GM18909 (cell line): ENCODE measurements around the gene KCNMB2.
"Not testable (repeated sequence)": the region's sequence is repeated elsewhere in the genome, so short reads cannot be mapped to it uniquely, and the experiment has no call there.

Experiments
- ATAC-seq: cut with Tn5 transposase; IDR thresholded peaks from one replicate; pipeline ENCODE4 v1.9.1; 2021; ENCODE audit warnings: mild to moderate bottlenecking; ENCODE audit not compliant: unreplicated experiment, poor library complexity

The KCNMB2 gene

GRCh38 chr3:178743297-178743696 lies 207.1 kb downstream of the KCNMB2 start:
- ATAC-seq, result no peak

GRCh38 chr3:178745861-178746655 lies 209.8 kb downstream of the KCNMB2 start:
- ATAC-seq, result not testable (repeated sequence)

- ATAC-seq, result no peak
Observed at GRCh38 chr3:178748874-178749273, 212.6 kb downstream of the KCNMB2 start.

- ATAC-seq, result no peak
Observed at GRCh38 chr3:178749471-178749870, 213.2 kb downstream of the KCNMB2 start.

GRCh38 chr3:178750639-178751300 lies 214.5 kb downstream of the KCNMB2 start:
- no peak for ATAC-seq

GRCh38 chr3:178752843-178753242 lies 216.6 kb downstream of the KCNMB2 start:
- no peak for ATAC-seq

GRCh38 chr3:178754852-178755510 lies 218.7 kb downstream of the KCNMB2 start:
- no peak for ATAC-seq

GRCh38 chr3:178761024-178761423 lies 224.8 kb downstream of the KCNMB2 start:
- no peak for ATAC-seq

GRCh38 chr3:178761461-178761860 lies 225.2 kb downstream of the KCNMB2 start:
- no peak for ATAC-seq

GRCh38 chr3:178762385-178762784 lies 226.1 kb downstream of the KCNMB2 start:
- ATAC-seq, result no peak

GRCh38 chr3:178765472-178765871 lies 229.2 kb downstream of the KCNMB2 start:
- no peak for ATAC-seq

- no peak for ATAC-seq
Observed at GRCh38 chr3:178767581-178767980, 231.3 kb downstream of the KCNMB2 start.

- ATAC-seq, result peak; percentile 70
Observed at GRCh38 chr3:178768072-178768864, 232.0 kb downstream of the KCNMB2 start.

- ATAC-seq, result no peak
Observed at GRCh38 chr3:178771511-178771910, 235.3 kb downstream of the KCNMB2 start.

- ATAC-seq, result no peak
Observed at GRCh38 chr3:178772746-178773145, 236.5 kb downstream of the KCNMB2 start.

GRCh38 chr3:178773358-178773757 lies 237.1 kb downstream of the KCNMB2 start:
- no peak for ATAC-seq

GRCh38 chr3:178777718-178778411 lies 241.6 kb downstream of the KCNMB2 start:
- ATAC-seq, result no peak

- ATAC-seq, result no peak
Observed at GRCh38 chr3:178778589-178778988, 242.4 kb downstream of the KCNMB2 start.

- no peak for ATAC-seq
Observed at GRCh38 chr3:178785961-178786360, 249.7 kb downstream of the KCNMB2 start.

GRCh38 chr3:178787960-178788359 lies 251.7 kb downstream of the KCNMB2 start:
- ATAC-seq, result no peak
